T follicular helper cell (primary cell): ENCODE data around the gene BMPER.

ENCODE experiments used
- DNase-seq: peaks from one replicate; pipeline ENCODE4 v3.0.0-alpha.2; 2020; ENCODE audit warnings: low read depth

The BMPER gene

GRCh38 chr7:34026481-34027190, 121.3 kb downstream of the BMPER start:
- DNase-seq: no peak

- DNase-seq: no peak
Measured at GRCh38 chr7:34031156-34031555, 125.8 kb downstream of the BMPER start.

- DNase-seq: no peak
Measured at GRCh38 chr7:34034728-34035127, 129.4 kb downstream of the BMPER start.

- no peak for DNase-seq
Measured at GRCh38 chr7:34036051-34036920, 130.9 kb downstream of the BMPER start.

GRCh38 chr7:34036972-34037792, 131.8 kb downstream of the BMPER start:
- DNase-seq: no peak

GRCh38 chr7:34038816-34039470, 133.6 kb downstream of the BMPER start:
- no peak for DNase-seq

- no peak for DNase-seq
Measured at GRCh38 chr7:34041707-34042106, 136.4 kb downstream of the BMPER start.

- DNase-seq: no peak
Measured at GRCh38 chr7:34042406-34042805, 137.1 kb downstream of the BMPER start.

GRCh38 chr7:34043461-34044305, 138.3 kb downstream of the BMPER start:
- DNase-seq: no peak

GRCh38 chr7:34044306-34044643, 138.9 kb downstream of the BMPER start:
- DNase-seq: no peak

- no peak for DNase-seq
Measured at GRCh38 chr7:34044734-34045353, 139.5 kb downstream of the BMPER start.

- no peak for DNase-seq
Measured at GRCh38 chr7:34048445-34048844, 143.1 kb downstream of the BMPER start.

GRCh38 chr7:34054075-34054474, 148.7 kb downstream of the BMPER start:
- no peak for DNase-seq

- DNase-seq: no peak
Measured at GRCh38 chr7:34057136-34057535, 151.8 kb downstream of the BMPER start.

GRCh38 chr7:34057956-34058355, 152.6 kb downstream of the BMPER start:
- DNase-seq: no peak

GRCh38 chr7:34058801-34059135, 153.4 kb downstream of the BMPER start:
- no peak for DNase-seq

GRCh38 chr7:34059136-34059828, 153.9 kb downstream of the BMPER start:
- DNase-seq: no peak

- no peak for DNase-seq
Measured at GRCh38 chr7:34060196-34060947, 155.0 kb downstream of the BMPER start.

- no peak for DNase-seq
Measured at GRCh38 chr7:34061149-34061548, 155.8 kb downstream of the BMPER start.
